HG03342 (cell line): ENCODE results near the gene CHFR.
"Not testable (repeated sequence)": the region's sequence is repeated elsewhere in the genome, so short reads cannot be mapped to it uniquely, and the experiment has no call there.

Experiments used
- ATAC-seq: cut with Tn5 transposase; IDR thresholded peaks from one replicate; pipeline ENCODE4 v1.9.1; 2021; ENCODE audit warnings: mild to moderate bottlenecking, moderate library complexity; ENCODE audit not compliant: unreplicated experiment

CHFR gene

DNA sequence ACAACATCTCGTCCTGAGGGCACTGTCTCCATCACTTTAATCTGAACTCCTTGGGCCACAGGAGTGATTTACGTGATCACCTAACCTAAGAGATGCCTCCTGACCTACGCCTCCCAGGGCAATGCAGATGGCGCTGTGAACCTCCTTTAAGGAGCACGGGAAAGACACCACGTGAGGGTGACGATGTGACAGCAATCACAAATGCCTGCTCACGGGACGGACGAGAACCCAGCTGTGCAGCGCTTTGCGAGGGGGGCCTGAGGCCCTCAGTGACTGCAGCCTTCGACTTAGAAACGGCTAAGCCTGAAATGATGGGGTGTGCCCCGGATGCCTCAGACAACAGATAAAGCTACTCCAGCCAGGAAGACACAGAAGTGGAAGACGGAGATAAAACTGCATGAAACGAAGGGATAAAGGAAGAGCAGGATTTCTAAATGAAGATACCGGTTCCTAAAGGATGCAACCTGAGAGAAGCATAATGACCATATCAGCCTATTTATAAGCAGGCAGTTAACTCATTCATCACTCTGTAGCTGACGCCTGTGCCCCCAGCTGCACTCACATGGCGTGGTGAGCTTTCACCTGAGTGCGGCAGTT lies 44.9 kb downstream of the CHFR start:
- no peak for ATAC-seq

DNA sequence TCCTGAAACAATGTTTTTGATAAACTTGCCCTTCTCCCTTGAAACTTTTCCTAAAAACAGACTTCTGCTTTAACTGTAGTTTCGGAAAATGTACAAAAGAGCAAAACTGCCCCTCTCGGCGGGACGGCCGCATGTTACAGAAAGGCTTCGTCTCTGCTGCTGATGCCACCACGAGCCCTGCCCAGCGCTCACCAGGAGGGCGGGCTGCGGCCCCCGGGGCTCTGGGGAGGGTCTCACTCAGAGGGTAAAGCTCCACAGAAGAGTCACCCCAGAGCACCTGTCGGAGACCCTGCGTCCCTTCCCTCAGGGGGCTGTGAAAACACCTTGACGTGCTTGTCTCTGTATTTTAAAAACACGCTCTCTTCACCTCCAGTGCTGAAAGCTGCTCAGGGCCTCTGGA lies 46.3 kb downstream of the CHFR start:
- ATAC-seq: no peak

DNA sequence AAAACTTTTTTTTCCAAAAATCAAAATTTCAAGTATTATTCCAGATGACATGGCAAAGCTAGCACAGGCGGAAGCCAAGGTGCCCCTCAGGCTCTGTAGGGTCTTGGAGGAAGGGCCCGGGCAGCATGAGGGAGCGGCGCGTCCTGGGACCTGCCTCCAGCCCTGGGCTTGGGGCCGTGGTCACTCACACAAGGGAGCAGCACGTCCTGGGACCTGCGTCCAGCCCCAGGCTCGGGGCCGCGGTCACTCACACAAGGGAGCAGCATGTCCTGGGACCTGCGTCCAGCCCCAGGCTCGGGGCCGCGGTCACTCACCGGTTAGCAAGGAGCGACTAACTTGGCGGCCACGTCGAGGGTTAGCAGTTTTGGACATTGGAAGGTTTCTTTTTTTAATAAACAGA lies 46.9 kb downstream of the CHFR start:
- ATAC-seq: no peak

DNA sequence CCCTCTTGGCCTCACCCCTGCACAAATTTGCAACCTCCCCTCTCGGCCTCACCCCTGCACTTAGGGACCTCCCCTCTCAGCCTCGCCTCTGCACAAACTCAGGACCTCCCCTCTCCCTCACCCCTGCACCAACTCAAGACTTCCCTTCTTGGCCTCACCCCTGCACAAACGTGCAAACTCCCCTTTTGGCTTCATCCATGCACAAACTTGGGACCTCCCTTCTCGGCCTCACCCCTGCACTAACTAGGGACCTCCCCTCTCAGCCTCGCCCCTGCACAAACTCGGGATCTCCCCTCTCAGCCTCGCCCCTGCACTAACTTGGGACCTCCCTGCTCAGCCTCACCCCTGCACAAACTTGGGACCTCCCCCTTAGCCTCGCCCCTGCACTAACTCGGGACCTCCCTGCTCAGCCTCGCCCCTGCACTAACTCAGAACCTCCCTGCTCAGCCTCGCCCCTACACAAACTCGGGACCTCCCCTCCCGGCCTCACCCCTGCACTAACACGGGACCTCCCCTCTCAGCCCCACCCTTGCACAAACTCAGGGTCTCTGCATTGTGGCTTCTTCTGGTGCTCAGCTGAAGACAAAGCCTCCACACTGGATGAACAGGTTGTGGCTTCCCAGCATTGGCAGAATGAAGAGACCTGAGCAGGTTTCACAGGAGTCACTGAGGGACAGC lies 47.7 kb downstream of the CHFR start:
- ATAC-seq: no peak

DNA sequence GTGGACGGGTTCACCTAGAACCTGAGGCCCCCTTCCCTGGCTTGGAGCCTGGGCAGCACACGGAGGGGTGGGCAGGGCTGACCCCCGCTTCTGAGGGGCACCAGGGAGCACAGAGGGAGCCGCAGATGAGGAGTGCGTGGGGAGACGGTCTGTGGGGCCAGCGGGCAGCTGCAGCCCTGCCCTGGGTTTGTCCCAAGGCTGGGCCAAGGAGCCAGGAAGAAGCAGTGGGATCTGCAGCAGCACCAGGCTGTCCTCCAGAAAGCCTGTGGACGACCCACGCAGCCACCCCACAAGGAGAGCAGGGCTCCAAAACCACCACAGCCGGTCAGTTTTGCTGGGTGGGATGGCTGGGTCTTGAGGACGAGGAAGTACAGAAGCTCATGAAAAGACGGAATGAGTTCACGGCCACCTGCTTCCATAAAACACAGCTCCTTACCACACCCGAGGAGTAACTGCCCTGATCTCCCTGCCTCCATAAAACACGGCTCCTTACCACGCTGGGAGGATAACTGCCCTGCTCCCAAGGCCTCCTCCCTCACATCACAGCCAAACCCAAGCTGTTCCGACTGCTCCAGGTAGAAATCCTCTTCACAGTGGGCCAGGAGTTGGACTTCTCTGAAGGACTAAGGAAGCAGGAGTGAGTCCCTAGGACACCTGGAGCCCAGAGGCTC lies 48.9 kb downstream of the CHFR start:
- ATAC-seq: no peak

DNA sequence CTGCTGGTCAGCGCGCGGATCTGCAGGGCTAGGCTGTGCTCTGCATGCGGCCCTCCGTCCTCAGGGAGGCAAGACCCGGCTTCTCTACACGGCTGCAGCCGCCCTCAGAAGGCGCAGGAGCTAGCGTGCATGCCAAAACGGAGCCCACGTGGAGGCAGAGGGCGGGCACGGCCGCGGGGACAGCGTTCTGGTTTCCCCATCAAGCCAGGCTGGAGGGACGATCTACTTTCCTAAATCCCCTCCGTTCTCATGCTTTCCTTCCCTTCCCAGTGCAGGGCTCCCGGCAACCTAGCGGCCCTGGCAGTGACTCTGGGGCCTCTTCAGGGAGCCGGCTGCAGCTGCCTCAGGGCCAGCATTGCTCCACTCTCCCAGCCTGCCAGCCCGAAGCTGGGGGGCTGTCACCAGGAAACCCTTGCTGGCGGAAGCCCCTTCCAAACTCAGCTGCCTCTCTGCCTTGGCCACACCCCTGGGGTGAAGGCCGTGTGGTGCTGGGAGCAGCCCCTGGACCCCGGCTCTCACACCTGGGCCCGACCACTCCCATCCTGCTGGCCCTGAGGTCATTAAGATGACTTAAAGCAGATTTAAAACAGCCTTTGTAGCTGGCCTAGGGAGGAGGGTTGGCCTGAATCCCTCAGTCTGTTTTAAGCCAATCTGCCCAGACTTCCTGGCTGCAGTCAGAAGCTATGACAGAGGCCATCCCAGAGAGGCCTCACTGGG lies 49.6 kb downstream of the CHFR start:
- no peak for ATAC-seq

DNA sequence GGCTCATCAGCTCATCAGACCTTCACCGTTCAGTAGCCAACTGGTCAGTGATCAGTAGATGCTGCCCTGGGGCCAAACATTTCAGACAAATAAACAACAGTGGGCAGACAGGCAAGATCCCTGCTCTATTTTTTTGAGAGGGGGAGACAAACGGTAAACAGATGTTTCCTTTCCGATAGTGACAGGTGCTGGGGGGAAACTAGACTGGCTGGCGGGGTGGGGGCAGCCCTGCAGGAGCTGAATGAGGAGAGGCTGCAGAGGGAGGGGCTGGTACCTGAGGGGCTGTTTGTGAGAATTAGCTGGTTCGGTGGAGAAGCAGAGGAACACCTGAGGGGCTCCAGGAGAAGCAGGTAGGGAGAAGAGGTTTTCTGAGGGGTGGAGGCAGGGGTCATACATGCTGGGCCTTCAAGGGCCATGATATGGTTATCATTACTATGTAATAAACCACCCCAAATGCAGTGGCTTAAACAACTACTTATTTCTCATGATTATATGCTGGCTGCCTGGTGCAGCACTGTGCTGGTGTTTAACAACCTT lies 50.5 kb downstream of the CHFR start:
- no peak for ATAC-seq

DNA sequence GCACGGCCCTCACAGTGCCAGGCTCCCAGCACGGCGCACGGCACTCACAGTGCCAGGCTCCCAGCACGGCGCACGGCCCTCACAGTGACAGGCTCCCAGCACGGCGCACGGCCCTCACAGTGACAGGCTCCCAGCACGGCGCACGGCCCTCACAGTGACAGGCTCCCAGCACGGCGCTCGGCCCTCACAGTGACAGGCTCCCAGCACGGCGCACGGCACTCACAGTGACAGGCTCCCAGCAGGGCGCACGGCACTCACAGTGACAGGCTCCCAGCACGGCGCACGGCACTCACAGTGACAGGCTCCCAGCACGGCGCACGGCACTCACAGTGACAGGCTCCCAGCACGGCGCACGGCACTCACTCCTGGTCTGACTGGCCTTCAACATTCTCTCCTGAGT lies 51.2 kb downstream of the CHFR start:
- not testable (repeated sequence) for ATAC-seq

DNA sequence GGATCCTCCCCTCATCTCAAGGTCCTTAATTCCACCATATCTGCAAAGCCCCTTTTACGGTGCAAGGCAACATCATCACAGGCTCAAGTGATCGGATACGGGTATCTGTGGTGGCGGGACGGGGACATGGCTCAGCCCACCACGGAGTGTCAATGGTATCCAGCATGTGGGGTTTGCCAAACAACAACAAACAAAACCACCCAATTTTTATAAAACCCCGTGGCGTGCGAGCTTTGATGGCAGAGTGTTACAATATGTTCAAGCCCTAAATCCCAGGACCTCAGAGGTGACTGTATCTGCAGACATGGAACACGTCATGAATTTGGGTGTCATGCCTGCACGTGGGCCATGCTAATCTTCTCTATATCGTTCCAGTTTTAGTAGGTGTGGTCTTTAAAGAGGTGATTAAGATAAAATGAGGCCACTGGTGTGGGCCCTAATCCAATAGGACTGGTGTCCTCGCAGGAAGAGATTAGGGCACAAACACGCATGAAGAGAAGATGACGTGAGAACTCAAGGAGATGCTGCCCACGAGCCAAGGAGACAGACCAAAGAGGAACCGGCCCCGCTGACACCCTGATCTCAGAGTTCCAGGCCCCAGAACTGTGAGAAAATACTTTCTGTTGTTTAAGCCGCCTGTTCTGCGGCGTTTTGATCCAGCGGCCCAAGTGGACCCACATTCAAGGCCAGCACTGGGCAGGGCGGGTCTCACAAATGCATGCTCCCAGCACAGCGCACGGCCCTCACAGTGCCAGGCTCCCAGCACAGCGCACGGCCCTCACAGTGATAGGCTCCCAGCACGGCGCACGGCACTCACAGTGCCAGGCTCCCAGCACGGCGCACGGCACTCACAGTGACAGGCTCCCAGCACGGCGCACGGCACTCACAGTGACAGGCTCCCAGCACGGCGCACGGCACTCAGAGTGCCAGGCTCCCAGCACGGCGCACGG lies 52.1 kb downstream of the CHFR start:
- ATAC-seq: no peak

DNA sequence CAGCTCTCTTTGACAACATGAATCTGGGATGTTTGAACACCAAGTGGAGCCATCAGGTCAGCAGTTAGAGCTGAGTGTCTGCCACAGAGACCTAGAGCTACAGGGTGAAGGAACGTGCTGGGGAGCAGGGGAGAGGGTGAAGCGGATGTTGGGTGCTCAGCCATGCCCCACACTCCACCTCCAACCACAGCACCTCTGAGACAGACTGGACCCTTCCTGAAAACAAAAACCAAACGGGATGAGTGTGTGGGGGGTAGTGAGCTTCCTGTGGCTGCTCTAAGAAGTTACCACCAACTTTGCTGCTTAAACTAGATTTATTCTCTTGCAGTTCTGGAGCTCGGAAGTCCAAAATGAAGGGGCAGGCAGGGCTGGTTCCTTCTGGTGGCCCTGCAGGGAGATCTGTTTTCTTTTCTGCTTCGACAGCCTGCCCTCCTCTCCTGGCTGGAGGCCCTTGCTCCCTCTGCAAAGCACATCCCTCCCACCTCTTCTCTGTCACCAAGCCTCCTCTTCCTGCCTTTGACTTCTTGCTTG lies 53.2 kb downstream of the CHFR start:
- ATAC-seq: no peak

DNA sequence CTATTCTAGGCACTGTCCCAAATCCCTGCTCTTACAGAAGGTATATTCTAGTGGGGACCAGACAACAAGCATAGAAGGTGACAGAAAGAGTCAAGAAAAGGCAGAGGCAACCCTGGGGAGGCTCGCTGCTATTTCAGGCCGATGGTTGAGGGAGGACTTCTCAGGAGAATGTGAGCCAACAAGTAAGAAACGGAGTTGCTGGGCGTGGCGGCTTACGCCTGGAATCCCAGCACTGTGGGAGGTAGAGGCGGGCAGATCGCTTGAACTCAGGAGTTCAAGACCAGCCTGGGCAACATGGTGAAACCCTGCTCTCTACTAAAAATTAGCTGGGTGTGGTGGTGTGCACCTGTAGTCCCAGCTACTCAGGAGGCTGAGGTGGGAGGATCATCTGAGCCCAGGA lies 54.1 kb downstream of the CHFR start:
- ATAC-seq: no peak

DNA sequence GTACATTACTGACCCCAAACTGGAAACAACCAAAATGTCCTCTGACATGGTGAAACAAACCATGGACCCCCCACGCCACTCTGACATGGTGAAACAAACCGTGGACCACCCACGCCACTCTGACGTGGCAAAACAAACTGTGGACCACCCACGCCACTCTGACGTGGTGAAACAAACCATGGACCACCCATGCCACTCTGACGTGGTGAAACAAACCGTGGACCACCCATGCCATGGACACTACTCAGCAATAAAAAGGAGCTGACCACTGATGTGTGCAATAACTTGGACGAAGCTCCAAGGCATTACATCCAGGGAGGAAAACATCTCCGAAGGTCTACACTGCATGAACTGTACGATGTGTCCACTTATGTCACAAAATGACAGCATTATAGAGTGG lies 55.6 kb downstream of the CHFR start:
- ATAC-seq: no peak

DNA sequence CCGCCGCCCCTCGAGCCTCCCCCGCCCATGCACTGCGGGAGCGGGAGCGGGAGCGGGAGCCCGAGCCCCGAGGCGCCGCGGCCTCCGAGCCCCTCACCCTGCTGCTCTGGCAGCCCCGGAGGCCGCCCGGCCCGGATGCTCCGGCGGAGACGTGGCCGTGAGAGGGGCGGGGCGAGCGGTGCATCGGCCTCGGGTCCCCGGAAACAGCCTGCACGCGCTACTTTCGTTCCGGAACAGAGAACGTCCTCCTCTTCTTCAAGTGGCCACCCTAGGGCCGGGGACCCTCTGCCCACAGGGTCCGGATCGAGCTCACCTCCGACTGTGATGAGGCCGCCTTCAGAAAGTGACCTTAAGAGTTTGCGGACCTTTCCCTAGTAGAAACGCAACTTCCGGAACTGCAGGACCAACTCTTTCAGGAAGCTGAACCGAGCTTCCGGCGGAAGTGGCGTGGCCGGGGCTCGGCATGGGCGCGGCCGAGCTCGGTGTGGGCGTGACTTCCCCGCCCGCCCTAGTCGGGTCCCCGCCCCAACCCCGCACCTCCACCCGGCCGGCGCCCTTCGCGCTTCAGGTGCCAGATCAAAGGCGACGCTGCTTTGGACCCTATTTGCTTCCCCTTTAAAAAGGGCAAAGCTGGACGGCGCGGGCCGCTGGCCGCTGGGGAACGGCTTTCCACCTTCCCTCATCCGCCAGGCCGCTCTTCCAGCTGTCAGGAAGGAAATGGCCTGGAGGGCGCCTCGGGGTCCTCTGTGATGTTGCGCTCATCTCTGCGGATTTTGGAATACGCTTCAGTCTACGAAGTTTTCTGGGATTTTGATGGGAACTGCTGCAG lies 58.5 kb downstream of the CHFR start, which contains the start of gene GOLGA3:
TSS of gene GOLGA3 (minus strand) at position 164 of the 829 bp plus-strand sequence. CDS start 6,741 bp downstream, outside the sequence.
- ATAC-seq: peak; percentile 90

DNA sequence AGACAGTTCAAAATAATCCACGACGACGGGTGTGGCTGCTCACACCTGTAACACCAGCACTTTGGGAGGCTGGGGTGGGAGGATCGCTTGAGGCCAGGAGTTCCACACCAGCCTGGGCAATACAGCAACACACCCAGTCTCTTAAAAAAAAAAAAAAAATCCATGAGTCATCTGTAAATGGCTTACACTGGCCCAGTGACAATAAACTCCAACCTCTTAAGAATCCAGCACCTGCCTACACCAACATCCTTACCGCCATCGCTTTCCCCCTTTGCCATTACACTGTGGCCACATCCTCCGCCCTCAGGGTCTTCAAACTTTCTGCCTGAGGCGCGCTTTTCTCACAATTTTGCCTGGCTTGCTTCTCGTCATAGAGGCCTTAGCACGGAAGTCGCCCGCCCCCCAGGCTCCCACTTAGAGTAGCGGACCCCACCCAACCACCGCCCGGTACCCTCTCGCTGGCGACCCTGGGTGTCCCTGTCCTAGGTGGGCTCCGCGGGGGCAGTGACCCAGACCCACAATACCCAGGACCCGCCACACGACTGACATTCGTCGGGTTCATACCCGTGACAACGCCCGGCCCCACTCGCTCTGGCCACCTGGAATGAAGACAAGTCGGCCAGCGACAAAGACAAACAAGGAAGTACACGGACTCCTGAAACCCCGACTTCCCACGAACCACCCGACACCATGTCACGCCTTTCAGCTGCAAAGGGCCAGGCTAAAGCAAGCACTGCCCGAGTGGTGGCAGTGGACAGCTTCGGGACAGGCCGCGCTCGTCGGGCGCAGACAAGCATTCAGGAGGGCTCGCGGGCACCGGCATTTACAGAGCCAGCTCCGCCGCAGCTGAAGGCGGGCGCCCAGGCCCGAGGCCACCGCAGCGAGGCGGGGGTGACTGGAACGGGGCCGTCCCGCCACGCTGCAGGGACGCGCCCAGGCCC lies 59.4 kb downstream of the CHFR start:
- peak; percentile 32 for ATAC-seq

DNA sequence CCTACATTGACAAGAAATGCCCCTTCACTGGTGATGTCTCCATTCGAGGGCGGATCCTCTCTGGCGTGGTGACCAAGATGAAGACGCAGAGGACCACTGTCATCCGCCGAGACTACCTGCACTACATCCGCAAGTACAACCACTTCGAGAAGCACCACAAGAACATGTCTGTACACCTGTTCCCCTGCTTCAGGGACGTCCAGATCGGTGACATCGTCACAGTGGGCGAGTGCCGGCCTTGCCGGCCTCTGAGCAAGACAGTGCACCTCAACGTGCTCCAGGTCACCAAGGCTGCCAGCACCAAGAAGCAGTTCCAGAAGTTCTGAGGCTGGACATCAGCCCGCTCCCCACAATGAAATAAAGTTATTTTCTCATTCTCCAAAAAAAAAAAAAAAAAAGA lies 61.5 kb downstream of the CHFR start:
- ATAC-seq: no peak

DNA sequence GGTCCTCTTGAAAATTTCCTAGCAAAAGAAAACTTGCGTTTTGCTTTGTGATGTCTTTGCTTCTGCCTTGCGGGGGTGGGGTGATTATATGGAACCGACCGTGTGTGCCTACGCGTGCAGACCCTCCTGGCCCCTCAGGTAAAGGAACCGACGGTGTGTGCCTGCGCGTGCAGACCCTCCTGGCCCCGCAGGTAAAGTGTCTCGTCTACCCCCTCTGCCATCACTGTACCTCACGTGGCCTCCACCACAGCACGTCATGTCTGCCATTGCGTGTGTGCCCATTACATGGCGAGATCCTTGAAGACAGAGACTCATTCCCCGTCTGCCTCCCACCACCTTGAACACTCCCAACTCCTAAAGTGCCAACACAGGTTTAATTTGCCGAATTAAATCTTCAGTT lies 62.3 kb downstream of the CHFR start:
- ATAC-seq: no peak

DNA sequence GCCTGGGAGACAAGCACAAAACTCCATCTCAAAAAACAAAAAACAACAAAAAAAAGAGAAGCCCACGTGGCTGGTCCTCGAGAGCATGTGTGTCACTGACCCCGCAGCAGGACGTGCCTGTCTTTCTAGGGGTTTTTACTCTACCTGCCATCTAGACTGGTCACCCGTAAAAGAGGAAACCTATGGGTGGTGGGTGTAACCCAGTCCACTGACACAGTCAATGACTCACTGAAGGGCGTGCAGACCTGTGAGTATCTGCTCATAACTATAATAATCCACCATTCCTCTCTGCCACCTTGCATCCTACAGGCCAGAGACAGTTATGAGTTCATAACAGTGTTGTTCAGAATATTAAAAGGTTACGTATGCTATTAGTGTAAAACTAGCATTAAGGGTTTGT lies 63.4 kb downstream of the CHFR start:
- no peak for ATAC-seq

DNA sequence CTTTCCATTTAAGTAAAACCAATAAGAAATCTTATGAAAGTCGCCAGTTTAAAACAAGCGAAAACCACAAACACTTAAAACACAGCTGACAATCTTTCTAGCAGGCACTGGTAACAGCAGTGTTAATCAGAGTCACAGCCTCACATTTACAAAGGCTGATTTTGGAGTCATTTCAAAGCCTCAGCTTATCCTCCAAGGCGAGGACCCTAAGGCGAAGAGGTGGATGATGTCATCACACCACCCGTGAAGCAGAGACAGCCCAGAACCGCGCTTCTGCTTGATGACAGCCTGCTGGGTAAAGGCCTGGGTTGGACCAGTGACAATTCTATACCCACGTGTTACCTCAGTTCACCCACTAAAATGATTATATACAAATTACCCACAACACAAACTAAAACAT lies 68.8 kb downstream of the CHFR start:
- no peak for ATAC-seq
